ENCODE data around the gene SLC27A1. TPM values are rescaled to one million over a fixed set of nuclear protein-coding genes. Genes with fewer than 3 reads are reported as not detected.

SLC27A1 gene
- total RNA-seq, 6 experiments from 2014 or later, result 11.5 to 14.9 (median 13.6) TPM

GRCh38 chr19:17536955-17537354 is 66.6 kb downstream of the SLC27A1 start:
- Mint-ChIP-seq H3K4me3 (no peak overlapping the region), H3K27ac (no peak overlapping the region), H3K9me3 (no peaks in the 10 kb centered on the region; the same call in 1 of the 2 replicates)

GRCh38 chr19:17538684-17539237 is 68.4 kb downstream of the SLC27A1 start:
- Mint-ChIP-seq H3K9me3 (no peaks in the 10 kb centered on the region; the same call in 1 of the 2 replicates), H3K4me3 (peak overlapping the region; percentile 49; the same call in 1 of the 2 replicates), H3K4me1 (ENCODE audit: low read depth) (peaks cover 8% of the 10 kb centered on the region), H3K27me3 (ENCODE audit: insufficient read depth) (peaks cover 12% of the 10 kb centered on the region), H3K27ac (no peak overlapping the region), H3K36me3 (ENCODE audit: low read depth) (no peaks in the 10 kb centered on the region)
- TF ChIP-seq, protein P1, sequence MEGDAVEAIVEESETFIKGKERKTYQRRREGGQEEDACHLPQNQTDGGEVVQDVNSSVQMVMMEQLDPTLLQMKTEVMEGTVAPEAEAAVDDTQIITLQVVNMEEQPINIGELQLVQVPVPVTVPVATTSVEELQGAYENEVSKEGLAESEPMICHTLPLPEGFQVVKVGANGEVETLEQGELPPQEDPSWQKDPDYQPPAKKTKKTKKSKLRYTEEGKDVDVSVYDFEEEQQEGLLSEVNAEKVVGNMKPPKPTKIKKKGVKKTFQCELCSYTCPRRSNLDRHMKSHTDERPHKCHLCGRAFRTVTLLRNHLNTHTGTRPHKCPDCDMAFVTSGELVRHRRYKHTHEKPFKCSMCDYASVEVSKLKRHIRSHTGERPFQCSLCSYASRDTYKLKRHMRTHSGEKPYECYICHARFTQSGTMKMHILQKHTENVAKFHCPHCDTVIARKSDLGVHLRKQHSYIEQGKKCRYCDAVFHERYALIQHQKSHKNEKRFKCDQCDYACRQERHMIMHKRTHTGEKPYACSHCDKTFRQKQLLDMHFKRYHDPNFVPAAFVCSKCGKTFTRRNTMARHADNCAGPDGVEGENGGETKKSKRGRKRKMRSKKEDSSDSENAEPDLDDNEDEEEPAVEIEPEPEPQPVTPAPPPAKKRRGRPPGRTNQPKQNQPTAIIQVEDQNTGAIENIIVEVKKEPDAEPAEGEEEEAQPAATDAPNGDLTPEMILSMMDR (IDR thresholded peaks at IDR 0.05), result no peak
- no peak for DNase-seq

More at GRCh38 chr19:17536955-17537354, 66.6 kb downstream of the SLC27A1 start:
- Mint-ChIP-seq H3K36me3 (ENCODE audit: low read depth) (no peaks in the 10 kb centered on the region), H3K27me3 (ENCODE audit: insufficient read depth) (peaks cover 12% of the 10 kb centered on the region), H3K4me1 (ENCODE audit: low read depth) (peaks cover 8% of the 10 kb centered on the region)
- no peak for DNase-seq
- TF ChIP-seq, protein P1 (IDR thresholded peaks at IDR 0.05), result no peak

- Mint-ChIP-seq H3K9me3 (no peaks in the 10 kb centered on the region; the same call in 1 of the 2 replicates), H3K36me3 (ENCODE audit: low read depth) (no peaks in the 10 kb centered on the region), H3K27me3 (ENCODE audit: insufficient read depth) (peaks cover 12% of the 10 kb centered on the region), H3K27ac (no peak overlapping the region), H3K4me3 (peak overlapping the region; percentile 82), H3K4me1 (ENCODE audit: low read depth) (peaks cover 8% of the 10 kb centered on the region)
- DNase-seq, result peak; percentile 84
- TF ChIP-seq, protein P1 (IDR thresholded peaks at IDR 0.05), result peak; percentile 52
Observed at GRCh38 chr19:17539238-17540117, 69.2 kb downstream of the SLC27A1 start.

GRCh38 chr19:17540174-17540573 is 69.8 kb downstream of the SLC27A1 start:
- TF ChIP-seq, protein P1 (IDR thresholded peaks at IDR 0.05), result no peak
- Mint-ChIP-seq H3K27me3 (ENCODE audit: insufficient read depth) (peaks cover 12% of the 10 kb centered on the region), H3K4me1 (ENCODE audit: low read depth) (peaks cover 8% of the 10 kb centered on the region), H3K4me3 (no peak overlapping the region), H3K36me3 (ENCODE audit: low read depth) (no peaks in the 10 kb centered on the region), H3K27ac (no peak overlapping the region), H3K9me3 (no peaks in the 10 kb centered on the region; the same call in 1 of the 2 replicates)
- DNase-seq, result no peak

DNA sequence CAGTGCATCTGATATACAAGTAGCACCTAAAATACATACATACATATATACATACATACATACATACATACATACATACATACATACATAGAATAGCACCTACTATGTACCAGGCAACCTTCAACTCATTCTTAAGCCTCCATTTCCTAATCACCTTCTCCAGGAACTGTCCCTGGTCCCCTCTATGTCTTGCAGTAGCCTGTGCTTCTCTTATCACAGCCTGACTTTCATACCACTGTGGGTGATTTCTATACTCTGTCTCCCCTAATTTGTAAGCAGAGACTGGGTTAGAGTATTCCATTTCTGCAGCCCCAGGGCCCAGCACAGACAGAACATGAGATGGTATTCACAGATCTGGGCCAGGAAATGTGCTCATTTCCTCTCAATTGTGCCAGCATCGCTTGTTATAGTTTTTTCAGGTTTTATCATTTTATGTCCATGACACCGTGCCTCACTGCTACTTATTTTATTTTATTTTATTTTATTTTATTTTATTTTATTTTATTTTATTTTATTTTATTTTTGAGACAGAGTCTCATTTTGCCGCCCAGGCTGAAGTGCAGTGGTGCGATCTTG is 70.9 kb downstream of the SLC27A1 start:
- Mint-ChIP-seq H3K36me3 (ENCODE audit: low read depth) (no peaks in the 10 kb centered on the region), H3K27me3 (ENCODE audit: insufficient read depth) (peaks cover 12% of the 10 kb centered on the region), H3K9me3 (no peaks in the 10 kb centered on the region; the same call in 1 of the 2 replicates), H3K4me3 (no peak overlapping the region), H3K27ac (no peak overlapping the region), H3K4me1 (ENCODE audit: low read depth) (peaks cover 8% of the 10 kb centered on the region)
- DNase-seq, result no peak
- TF ChIP-seq, protein P1 (IDR thresholded peaks at IDR 0.05), result no peak

All from HFFc6 (cell line).